KOPT-K1 (cell line): ENCODE data around the gene SLC4A3.

Experiments
- H3K27ac ChIP-seq: fragments of 200-600 bp; sonication (generic); 2 replicates; pipeline ENCODE4 v1.5.1; 2016; ENCODE audit warnings: antibody characterized with exemption, mild to moderate bottlenecking, low read depth, low read length; ENCODE audit not compliant: poor library complexity, severe bottlenecking
- H3K36me3 ChIP-seq: fragments of 200-600 bp; sonication (generic); 2 replicates; pipeline ENCODE4 v1.5.1; 2017; ENCODE audit warnings: antibody characterized with exemption, mild to moderate bottlenecking, low read length, moderate library complexity; ENCODE audit not compliant: insufficient read depth
- H3K9me3 ChIP-seq: fragments of 200-600 bp; sonication (generic); 2 replicates; pipeline ENCODE4 v1.5.1; 2017; ENCODE audit warnings: antibody characterized with exemption, low read length, mild to moderate bottlenecking; ENCODE audit not compliant: insufficient read depth, poor library complexity, severe bottlenecking

The SLC4A3 gene

DNA sequence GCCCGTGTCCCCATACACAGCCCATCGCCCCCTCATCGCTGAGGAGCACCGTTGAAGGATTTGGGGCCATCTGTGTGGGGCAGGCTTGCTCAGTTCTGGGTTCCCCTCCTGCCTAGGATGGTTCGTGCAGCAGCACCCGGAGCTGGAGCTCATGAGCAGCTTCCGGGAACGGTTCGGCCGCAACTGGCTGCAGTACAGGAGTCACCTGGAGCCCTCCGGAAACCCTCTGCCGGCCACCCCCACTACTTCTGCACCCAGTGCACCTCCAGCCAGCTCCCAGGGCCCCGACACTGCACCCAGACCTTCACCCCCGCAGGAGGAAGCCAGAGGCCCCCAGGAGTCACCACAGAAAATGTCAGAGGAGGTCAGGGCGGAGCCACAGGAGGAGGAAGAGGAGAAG, 19.5 kb upstream of the SLC4A3 start:
- H3K36me3 ChIP-seq, result peaks cover 33% of the 10 kb centered on the region
- no peaks in the 10 kb centered on the region for H3K9me3 ChIP-seq
- no peak overlapping the region for H3K27ac ChIP-seq

DNA sequence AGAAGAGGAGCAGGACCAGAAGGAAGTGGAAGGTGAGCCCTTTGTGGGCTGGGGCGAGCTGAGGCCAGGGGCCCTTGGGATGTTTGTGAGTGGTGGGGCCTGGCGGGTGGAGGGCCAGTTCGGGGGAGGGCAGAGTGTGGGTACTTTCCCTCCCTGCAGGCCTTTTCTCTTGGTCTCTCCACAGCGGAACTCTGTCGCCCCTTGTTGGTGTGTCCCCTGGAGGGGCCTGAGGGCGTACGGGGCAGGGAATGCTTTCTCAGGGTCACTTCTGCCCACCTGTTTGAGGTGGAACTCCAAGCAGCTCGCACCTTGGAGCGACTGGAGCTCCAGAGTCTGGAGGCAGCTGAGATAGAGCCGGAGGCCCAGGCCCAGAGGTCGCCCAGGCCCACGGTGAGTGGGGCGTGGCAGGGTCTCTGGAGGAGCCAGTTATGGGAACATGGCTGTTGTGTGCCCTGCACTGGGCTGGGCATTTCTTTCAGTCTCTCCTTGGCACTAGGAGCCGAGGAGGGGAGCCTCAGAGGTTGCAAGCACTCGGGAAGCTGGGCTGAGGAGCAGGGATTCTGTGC, 18.9 kb upstream of the SLC4A3 start:
- Histone ChIP-seq H3K36me3 (peaks cover 33% of the 10 kb centered on the region), H3K9me3 (no peaks in the 10 kb centered on the region), H3K27ac (no peak overlapping the region)

DNA sequence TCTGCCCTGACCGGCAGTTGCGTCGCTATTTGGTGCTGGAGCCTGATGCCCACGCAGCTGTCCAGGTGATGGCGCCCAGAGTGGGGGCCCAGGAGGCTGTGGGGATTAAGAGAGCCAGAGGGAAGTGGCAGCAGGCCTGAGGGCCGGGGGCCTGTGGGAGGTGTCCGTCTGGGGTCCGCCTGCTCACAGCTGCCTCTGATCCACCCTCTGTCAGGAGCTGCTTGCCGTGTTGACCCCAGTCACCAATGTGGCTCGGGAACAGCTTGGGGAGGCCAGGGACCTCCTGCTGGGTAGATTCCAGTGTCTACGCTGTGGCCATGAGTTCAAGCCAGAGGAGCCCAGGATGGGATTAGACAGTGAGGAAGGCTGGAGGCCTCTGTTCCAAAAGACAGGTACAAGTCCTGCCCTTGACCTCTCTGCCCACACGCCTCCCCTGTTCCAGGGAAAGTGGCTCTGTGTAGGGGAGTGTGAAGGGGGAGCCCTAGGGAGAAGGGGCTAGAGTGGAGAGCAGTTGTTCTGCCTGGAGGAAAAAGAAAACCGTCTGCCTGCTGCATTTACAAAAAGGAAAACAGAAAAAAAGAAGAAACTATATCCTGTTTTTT, 18.2 kb upstream of the SLC4A3 start:
- no peak overlapping the region for H3K27ac ChIP-seq
- peaks cover 37% of the 10 kb centered on the region for H3K36me3 ChIP-seq
- no peaks in the 10 kb centered on the region for H3K9me3 ChIP-seq

DNA sequence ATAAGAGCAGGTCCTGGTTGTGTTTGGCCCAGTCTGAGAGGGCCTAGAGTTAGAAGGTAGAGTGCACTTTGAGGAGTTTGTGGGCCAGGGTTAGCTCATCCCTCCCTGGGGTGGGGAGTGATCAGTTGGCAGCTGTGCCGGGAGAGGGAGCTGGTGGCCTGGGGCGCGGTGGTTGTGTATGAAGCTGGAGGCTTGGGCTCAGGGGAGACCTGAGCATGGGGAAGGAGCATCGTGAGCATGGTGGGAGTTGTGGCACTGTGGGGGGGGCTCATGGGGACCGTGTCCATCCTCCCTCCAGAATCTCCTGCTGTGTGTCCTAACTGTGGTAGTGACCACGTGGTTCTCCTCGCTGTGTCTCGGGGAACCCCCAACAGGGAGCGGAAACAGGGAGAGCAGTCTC, 16.1 kb upstream of the SLC4A3 start:
- Histone ChIP-seq H3K9me3 (no peaks in the 10 kb centered on the region), H3K36me3 (peaks cover 44% of the 10 kb centered on the region), H3K27ac (no peak overlapping the region)

DNA sequence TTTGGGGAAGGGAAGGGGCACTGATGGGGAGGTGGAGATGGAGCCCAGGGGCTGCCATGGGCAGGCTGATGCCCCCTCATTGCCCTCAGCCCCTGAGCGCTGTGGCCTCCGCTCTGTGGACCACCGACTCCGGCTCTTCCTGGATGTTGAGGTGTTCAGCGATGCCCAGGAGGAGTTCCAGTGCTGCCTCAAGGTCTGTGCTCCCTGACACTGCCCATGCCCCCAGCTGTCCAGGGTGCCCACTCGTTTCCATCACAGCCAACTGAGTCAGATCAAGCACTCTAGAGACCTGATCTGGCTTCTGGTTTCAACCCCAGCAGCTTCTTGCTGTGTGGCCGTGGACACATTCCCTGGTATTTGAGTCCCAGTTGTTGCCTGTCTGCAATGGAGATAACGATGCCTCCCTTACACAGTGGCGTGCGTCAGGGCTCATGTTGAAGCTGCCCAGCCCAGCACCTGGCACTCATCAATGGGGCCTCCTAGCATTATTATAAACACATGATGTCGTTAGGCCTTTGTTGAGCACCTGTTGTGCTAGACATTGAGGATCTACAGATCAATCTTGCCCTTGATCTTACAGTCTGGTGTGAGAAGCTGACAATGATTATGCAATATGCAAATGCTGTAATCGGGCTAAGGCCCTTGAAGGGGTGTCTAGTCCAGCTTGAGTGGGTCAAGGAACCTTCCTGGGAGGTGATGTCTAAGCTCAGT, 15.4 kb upstream of the SLC4A3 start:
- H3K27ac ChIP-seq, result no peak overlapping the region
- peaks cover 39% of the 10 kb centered on the region for H3K36me3 ChIP-seq
- H3K9me3 ChIP-seq, result no peaks in the 10 kb centered on the region

DNA sequence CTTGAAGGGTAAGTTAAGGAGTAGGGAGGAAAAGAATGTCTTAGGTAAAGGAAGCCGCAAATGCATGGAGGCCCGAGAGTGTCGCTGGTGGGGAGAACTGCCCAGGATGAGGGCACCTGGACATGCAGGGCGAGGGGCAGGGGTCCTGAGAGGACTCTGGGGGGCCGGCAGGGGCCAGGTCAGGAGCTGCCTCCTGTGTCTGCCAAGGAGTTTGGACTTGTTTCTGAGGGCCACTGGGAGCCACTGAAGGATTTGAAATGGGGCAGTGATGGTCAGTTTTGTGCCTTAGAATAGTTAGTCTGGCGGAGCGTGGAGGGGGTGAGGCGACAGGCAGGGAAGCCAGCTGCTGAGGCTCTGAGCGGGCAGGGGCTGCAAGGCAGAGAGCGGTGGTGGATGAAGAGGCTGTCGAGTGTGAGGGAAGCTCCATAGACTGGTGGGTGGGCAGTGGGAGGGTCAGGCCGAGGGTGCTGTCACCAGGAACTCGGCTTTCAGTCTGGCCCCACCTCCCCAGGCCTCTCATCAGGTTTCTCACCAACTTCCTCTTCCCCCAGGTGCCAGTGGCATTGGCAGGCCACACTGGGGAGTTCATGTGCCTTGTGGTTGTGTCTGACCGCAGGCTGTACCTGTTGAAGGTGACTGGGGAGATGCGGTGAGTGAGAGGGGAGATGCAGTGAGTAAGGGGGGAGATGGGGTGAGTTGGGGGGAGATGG, 14.7 kb upstream of the SLC4A3 start:
- peaks cover 38% of the 10 kb centered on the region for H3K36me3 ChIP-seq
- no peak overlapping the region for H3K27ac ChIP-seq
- H3K9me3 ChIP-seq, result no peaks in the 10 kb centered on the region

DNA sequence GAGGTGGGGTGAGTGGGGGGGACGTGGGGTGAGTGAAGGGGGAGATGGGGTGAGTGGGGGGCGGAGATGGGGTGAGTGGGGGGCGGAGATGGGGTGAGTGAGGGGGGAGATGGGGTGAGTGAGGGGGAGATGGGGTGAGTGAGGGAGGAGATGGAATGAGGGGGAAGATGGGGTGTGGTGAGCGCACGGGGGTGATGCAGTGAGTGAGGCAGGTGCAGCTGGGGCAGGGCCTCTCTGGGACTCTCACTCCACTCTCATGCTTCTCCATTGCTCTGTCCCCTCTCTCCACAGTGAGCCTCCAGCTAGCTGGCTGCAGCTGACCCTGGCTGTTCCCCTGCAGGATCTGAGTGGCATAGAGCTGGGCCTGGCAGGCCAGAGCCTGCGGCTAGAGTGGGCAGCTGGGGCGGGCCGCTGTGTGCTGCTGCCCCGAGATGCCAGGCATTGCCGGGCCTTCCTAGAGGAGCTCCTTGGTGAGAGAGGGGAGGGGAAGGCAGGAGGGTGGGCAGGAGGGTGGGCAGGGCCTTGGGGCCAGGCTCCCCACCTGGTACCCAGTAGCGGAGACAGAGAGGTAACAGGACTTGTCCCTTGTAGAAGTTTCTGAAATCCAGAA, 13.9 kb upstream of the SLC4A3 start:
- Histone ChIP-seq H3K36me3 (peaks cover 38% of the 10 kb centered on the region), H3K9me3 (no peaks in the 10 kb centered on the region), H3K27ac (no peak overlapping the region)

DNA sequence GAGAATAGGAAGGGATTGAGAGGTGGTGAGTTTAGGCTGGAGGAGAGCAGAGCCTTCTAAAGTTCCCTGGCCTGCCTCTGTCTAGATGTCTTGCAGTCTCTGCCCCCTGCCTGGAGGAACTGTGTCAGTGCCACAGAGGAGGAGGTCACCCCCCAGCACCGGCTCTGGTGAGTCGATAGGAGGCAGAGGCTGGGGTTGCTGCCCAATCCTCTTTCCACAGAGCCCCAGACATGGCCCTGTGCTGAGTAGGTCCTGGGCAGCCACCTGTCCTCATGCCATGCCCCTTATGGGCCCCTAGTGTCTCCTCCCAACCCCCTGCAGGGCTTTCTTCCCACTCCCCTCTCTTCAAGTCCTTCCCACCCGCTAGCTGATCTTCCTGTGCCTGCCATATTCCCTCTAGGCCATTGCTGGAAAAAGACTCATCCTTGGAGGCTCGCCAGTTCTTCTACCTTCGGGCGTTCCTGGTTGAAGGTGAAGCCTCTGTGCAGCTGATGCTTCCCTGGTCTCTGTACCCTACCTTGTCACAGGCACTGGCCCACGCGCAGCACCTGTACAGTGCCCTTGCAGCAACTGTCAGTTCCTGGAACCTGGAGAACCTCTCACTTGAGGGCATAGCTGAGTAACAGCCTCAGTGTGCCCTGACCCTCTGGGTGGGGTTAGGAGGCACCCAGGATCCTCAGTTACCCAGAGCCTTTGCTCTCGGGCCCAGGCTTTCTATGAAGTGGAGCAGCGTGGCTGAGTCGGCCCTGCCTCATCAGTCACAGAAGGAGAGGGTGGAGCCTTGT, 13.2 kb upstream of the SLC4A3 start:
- peaks cover 31% of the 10 kb centered on the region for H3K36me3 ChIP-seq
- H3K27ac ChIP-seq, result no peak overlapping the region
- no peaks in the 10 kb centered on the region for H3K9me3 ChIP-seq

DNA sequence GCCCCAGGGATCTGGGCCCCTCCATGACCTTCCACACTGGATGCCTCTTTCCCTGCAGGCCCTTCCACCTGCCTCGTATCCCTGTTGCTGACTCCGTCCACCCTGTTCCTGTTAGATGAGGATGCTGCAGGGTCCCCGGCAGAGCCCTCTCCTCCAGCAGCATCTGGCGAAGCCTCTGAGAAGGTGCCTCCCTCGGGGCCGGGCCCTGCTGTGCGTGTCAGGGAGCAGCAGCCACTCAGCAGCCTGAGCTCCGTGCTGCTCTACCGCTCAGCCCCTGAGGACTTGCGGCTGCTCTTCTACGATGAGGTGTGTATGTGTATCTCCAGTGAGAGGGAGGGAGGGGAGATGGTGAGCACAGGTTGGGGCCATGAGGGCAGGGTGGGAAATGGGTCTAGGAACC, 12.4 kb upstream of the SLC4A3 start:
- Histone ChIP-seq H3K36me3 (peaks cover 29% of the 10 kb centered on the region; the same call in 1 of the 2 replicates), H3K9me3 (no peaks in the 10 kb centered on the region), H3K27ac (no peak overlapping the region)

DNA sequence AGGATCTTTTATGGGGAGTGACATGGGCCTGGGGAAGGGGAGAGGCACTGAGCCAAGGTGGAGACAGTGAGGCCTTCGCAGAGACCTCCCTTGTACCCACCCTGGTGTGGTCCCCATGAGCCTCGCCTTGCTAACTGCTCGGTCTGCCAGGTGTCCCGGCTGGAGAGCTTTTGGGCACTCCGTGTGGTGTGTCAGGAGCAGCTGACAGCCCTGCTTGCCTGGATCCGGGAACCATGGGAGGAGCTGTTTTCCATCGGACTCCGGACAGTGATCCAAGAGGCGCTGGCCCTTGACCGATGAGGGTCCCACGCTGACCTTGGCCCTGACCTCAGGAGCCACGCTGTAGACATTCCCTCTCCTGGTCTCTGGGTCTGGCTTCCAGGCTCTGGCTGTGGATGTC, 11.5 kb upstream of the SLC4A3 start:
- H3K9me3 ChIP-seq, result no peaks in the 10 kb centered on the region
- no peak overlapping the region for H3K27ac ChIP-seq
- peaks cover 28% of the 10 kb centered on the region; the same call in 1 of the 2 replicates for H3K36me3 ChIP-seq

DNA sequence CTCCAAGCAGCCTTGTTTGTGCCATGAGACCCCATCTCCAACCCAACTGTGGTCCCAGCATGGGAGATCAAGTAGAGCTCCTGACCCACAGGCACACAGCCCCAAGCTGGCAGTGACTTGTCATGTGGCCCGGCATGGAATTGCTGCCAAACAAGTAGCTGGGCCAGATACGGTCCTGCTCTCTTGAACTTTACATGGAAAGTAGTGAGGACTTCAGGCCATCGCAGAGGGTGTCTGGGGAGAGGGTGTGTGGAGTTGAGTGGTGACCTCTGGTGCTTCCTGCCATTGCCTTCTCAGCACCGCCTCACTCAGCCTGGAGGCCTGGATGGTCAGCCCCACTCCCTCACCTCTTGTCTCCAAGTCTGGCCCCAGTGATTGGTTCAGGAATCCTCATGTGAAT, 10.9 kb upstream of the SLC4A3 start:
- peaks cover 26% of the 10 kb centered on the region; the same call in 1 of the 2 replicates for H3K36me3 ChIP-seq

DNA sequence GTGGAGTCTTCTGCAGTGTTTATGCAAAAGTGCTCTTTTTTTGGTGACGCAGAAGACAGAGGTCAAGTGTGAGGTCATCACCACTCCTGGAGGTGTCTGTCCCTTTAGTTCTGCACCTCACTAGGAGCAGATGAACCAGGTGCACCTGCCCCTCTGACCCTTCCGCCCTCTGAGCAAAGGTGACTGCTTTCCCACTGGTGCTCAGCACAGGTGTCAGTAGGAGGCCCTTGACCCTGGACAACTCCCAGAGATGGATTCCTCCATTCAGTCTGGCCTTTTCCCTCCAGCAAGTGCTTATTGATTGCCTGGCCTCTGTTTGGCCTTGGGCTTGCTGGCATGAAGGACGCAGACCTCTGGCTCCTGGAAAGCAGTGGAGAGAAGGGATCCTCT, 8.7 kb upstream of the SLC4A3 start:
- Histone ChIP-seq H3K27ac (no peak overlapping the region), H3K9me3 (no peaks in the 10 kb centered on the region), H3K36me3 (peaks cover 26% of the 10 kb centered on the region; the same call in 1 of the 2 replicates)

More for the DNA sequence above, 10.9 kb upstream of the SLC4A3 start:
- Histone ChIP-seq H3K27ac (no peak overlapping the region), H3K9me3 (no peaks in the 10 kb centered on the region)

DNA sequence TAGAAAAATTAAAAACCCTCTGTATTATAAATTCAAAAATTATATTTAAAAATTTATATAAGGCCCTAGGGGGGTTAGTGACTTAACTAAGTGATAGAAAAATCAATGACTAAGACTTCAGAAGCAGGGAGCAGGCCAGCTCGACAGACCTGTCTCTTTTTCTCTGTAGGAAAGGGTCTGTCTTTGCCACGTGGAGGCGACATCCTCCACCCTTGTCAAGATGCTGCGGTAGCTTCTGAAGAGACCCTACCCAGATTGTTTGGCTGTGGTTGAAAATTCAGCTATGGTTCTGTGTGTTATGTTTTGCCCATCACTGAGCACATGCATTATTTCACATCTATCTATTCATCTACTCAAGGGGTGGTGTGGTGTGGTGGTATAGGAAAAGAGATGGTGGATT, 8.2 kb upstream of the SLC4A3 start:
- Histone ChIP-seq H3K9me3 (no peaks in the 10 kb centered on the region), H3K36me3 (peaks cover 23% of the 10 kb centered on the region; the same call in 1 of the 2 replicates), H3K27ac (no peak overlapping the region)

DNA sequence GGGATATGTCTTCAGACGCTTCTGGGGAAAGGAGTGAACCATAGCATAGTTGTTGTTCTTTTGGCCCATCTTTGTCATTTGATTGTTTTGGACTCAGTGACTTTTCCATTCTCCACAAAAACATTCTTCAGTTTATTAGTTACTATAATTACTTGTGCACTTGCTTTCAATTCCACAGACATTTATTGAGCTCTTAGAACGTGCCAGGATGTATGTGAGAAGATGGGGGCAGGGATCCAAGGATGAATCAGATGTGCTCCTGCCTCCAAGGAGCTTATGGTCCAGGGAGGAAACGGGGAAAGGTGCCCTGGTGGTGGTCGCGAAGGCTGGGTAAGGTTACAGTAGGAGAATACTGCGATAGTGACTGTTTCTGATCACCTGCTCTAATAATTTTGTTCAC, 6.9 kb upstream of the SLC4A3 start:
- no peaks in the 10 kb centered on the region for H3K9me3 ChIP-seq
- peaks cover 10% of the 10 kb centered on the region; the same call in 1 of the 2 replicates for H3K36me3 ChIP-seq
- no peak overlapping the region for H3K27ac ChIP-seq
